Measurements from ENCODE around the gene PAMR1. TPM values are rescaled to one million over a fixed set of nuclear protein-coding genes. Genes with fewer than 3 reads are reported as not detected.

Gene PAMR1
- total RNA-seq, 1 experiment from 2014 or later: not detected

DNA sequence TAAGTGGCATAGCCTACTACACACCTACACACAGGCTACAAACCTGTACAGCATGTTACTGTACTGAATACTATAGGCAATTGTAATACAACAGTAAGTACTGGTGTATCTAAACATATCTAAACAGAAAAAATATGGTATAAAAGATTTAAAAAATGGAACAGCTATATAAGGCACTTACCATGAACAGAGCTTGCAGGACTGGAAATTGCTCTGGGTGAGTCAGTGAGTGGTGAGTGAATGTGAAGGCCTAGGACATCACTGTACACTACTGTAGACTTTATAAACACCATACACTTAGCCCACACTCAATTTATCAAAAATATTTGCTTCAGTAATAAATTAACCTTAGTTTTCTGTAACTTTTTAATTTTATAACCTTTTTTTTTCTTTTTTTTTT is 24.7 kb downstream of the PAMR1 start:
- Mint-ChIP-seq H3K36me3 (ENCODE audit: insufficient read depth, unreplicated experiment) (no peaks in the 10 kb centered on the region), H3K4me3 (ENCODE audit: low read depth, unreplicated experiment) (no peak overlapping the region), H3K9me3 (ENCODE audit: low read depth, unreplicated experiment) (no peaks in the 10 kb centered on the region), H3K27me3 (ENCODE audit: unreplicated experiment) (peaks cover 70% of the 10 kb centered on the region), H3K4me1 (ENCODE audit: low read depth, unreplicated experiment) (no peaks in the 10 kb centered on the region), H3K27ac (ENCODE audit: unreplicated experiment) (no peak overlapping the region)
- CTCF ChIA-PET: interaction anchor here (0.7 kb wide), 1 partner anchor 745 kb away, joined by 3 read pairs; no protein-coding TSS in a partner anchor
- BruUV-seq (replicated peaks): no TSS peak
- intact Hi-C loops (cut with micrococcal nuclease; ENCODE audit: unreplicated experiment): no loop called here
- no peak for DNase-seq
- TF ChIP-seq CTCF (IDR thresholded peaks at IDR 0.05; ENCODE audit: unreplicated experiment): no peak

DNA sequence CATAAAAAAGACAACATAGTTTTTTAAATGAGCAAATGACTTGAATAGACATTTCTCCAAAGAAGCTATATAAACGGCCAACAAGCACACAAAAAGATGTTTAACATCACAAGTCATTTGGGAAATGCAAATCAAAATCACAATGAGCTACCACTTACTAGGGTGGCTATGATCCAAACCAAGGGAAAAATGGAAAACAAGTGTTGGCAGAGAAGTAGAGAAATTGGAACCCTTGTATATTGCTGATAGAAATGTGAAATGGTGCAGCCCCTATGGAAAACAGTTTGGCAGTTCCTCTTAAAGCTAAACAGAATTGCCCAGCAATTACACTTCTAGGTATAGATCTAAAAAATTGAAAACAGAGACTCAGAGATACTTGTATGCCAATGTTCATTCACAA is 29.0 kb downstream of the PAMR1 start:
- intact Hi-C loops (cut with micrococcal nuclease; ENCODE audit: unreplicated experiment): no loop called here
- H3K4me1 Mint-ChIP-seq (ENCODE audit: low read depth, unreplicated experiment): no peaks in the 10 kb centered on the region
- BruUV-seq (replicated peaks): no TSS peak
- H3K27me3 Mint-ChIP-seq (ENCODE audit: unreplicated experiment): peaks cover 38% of the 10 kb centered on the region
- no peaks in the 10 kb centered on the region for H3K9me3 Mint-ChIP-seq (ENCODE audit: low read depth, unreplicated experiment)
- TF ChIP-seq CTCF (IDR thresholded peaks at IDR 0.05; ENCODE audit: unreplicated experiment): no peak
- no peaks in the 10 kb centered on the region for H3K36me3 Mint-ChIP-seq (ENCODE audit: insufficient read depth, unreplicated experiment)
- no peak overlapping the region for H3K27ac Mint-ChIP-seq (ENCODE audit: unreplicated experiment)
- no peak overlapping the region for H3K4me3 Mint-ChIP-seq (ENCODE audit: low read depth, unreplicated experiment)
- CTCF ChIA-PET: no interaction called here
- no peak for DNase-seq

DNA sequence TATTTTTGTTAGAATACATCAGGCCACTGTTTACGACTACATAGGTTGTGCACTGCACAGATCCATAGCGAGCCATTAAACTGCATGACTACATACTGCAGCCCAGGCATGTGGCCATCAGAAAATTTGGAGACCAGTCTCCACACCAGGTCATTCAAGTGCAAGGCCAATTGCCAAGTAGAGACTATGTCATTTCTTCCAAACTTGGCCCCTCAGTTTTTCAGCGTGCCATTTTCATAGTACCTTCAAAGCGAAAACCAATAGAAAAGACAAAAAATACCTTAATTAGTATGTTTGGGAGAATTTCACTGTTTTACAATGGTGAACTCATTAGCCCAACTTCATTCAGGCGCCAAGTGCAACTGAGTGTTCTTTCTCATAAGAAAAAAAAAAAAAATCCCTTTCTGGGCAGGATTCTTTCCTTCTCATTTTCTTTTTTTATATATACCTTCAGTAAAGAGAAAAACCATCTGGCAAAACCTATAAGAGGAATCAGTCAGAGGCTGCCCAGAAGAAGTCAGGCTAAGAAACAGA is 30.4 kb downstream of the PAMR1 start:
- TF ChIP-seq CTCF (IDR thresholded peaks at IDR 0.05; ENCODE audit: unreplicated experiment): no peak
- H3K36me3 Mint-ChIP-seq (ENCODE audit: insufficient read depth, unreplicated experiment): no peaks in the 10 kb centered on the region
- H3K4me1 Mint-ChIP-seq (ENCODE audit: low read depth, unreplicated experiment): no peaks in the 10 kb centered on the region

DNA sequence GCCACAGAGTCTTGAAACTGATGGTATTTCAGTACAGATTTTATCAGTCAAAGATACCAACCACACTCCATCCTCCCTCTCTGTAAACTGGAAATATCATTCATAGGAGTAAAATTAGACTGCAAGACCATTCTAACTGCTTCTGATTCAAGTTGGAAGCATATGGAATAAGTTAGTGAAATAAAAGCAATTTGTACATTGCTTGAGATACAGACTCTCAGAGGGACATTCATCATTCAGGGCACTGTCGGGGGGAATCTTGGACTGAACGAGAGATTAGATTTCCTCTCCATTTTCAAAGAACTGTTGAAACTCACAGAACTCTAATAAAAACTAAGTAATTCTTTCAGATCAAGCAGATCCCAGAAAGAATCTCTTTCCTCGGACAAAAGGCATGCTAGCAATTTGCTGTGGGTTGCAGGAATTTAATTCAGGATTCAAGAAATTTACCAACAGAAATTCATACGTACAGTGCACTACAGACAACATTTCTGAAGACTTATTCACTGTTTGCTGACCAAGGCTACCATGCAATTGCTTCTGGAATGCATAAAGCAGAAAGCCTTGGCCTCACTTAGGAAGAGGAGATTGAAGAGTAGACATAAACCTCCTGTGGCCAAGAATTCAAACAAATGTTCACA is 34.1 kb downstream of the PAMR1 start:
- no peaks in the 10 kb centered on the region for H3K4me1 Mint-ChIP-seq (ENCODE audit: low read depth, unreplicated experiment)
- CTCF ChIA-PET: no interaction called here
- no peaks in the 10 kb centered on the region for H3K9me3 Mint-ChIP-seq (ENCODE audit: low read depth, unreplicated experiment)
- H3K27ac Mint-ChIP-seq (ENCODE audit: unreplicated experiment): no peak overlapping the region
- BruUV-seq (replicated peaks): no TSS peak
- H3K4me3 Mint-ChIP-seq (ENCODE audit: low read depth, unreplicated experiment): no peak overlapping the region
- TF ChIP-seq CTCF (IDR thresholded peaks at IDR 0.05; ENCODE audit: unreplicated experiment): no peak
- no peak for DNase-seq
- intact Hi-C loops (cut with micrococcal nuclease; ENCODE audit: unreplicated experiment): no loop called here
- no peaks in the 10 kb centered on the region for H3K36me3 Mint-ChIP-seq (ENCODE audit: insufficient read depth, unreplicated experiment)
- peaks cover 6% of the 10 kb centered on the region for H3K27me3 Mint-ChIP-seq (ENCODE audit: unreplicated experiment)

More for the DNA sequence above, 30.4 kb downstream of the PAMR1 start:
- Mint-ChIP-seq H3K9me3 (ENCODE audit: low read depth, unreplicated experiment) (no peaks in the 10 kb centered on the region), H3K27me3 (ENCODE audit: unreplicated experiment) (peaks cover 35% of the 10 kb centered on the region), H3K27ac (ENCODE audit: unreplicated experiment) (no peak overlapping the region), H3K4me3 (ENCODE audit: low read depth, unreplicated experiment) (no peak overlapping the region)
- CTCF ChIA-PET: no interaction called here
- DNase-seq: no peak
- BruUV-seq (replicated peaks): no TSS peak
- intact Hi-C loops (cut with micrococcal nuclease; ENCODE audit: unreplicated experiment): no loop called here

All from Calu3 (cell line).